Measurements from ENCODE around the gene DISC1. TPM values are rescaled to one million over a fixed set of nuclear protein-coding genes. Genes with fewer than 3 reads are reported as not detected.

Gene DISC1
- total RNA-seq, 1 experiment from 2014 or later = 1.8 TPM

DNA sequence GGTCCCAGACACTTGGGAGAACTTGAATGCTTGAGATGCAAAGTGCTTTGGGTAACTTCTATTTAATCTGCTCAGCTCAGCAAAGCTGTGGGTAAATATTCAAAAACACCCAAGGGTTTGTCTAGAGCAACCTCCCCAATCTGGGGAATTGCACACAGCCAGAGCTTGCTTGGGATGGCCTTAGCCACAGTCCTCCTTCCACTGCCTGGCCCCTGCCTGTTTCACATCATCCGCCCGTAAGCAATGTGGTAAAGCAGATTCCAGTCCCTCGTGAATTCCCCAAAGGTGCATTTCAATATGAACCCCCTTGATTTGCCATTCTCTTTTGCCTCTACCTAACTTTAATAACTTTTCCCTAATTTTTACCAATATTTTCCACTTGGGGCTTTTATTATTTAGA is 418.1 kb downstream of the DISC1 start:
- H3K9me3 ChIP-seq (ENCODE audit: low read depth, low read length, poor library complexity, severe bottlenecking) = no peaks in the 10 kb centered on the region
- H3K4me1 ChIP-seq (ENCODE audit: insufficient read depth, low read length, poor library complexity, severe bottlenecking) = no peaks in the 10 kb centered on the region
- CTCF ChIA-PET = no interaction called here
- intact Hi-C loops (cut with micrococcal nuclease; ENCODE audit: unreplicated experiment) = no loop called here
- no peaks in the 10 kb centered on the region for H3K27me3 ChIP-seq (replicated peaks; ENCODE audit: insufficient read depth, low read depth, low read length, poor library complexity)
- no peaks in the 10 kb centered on the region for H3K36me3 ChIP-seq (ENCODE audit: insufficient read depth, low read length, poor library complexity, severe bottlenecking)
- POLR2A ChIA-PET (ENCODE audit: low non-redundant PET) = no interaction called here
- TF ChIP-seq EZH2 (IDR thresholded peaks at IDR 0.05; ENCODE audit: borderline replicate concordance, low read depth, low read length, poor library complexity, severe bottlenecking) = no peak
- TF ChIP-seq, protein P1, sequence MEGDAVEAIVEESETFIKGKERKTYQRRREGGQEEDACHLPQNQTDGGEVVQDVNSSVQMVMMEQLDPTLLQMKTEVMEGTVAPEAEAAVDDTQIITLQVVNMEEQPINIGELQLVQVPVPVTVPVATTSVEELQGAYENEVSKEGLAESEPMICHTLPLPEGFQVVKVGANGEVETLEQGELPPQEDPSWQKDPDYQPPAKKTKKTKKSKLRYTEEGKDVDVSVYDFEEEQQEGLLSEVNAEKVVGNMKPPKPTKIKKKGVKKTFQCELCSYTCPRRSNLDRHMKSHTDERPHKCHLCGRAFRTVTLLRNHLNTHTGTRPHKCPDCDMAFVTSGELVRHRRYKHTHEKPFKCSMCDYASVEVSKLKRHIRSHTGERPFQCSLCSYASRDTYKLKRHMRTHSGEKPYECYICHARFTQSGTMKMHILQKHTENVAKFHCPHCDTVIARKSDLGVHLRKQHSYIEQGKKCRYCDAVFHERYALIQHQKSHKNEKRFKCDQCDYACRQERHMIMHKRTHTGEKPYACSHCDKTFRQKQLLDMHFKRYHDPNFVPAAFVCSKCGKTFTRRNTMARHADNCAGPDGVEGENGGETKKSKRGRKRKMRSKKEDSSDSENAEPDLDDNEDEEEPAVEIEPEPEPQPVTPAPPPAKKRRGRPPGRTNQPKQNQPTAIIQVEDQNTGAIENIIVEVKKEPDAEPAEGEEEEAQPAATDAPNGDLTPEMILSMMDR (conservative IDR thresholded peaks at IDR 0.05; ENCODE audit: low read depth, low read length) = no peak
- DNase-seq (ENCODE audit: low spot score) = no peak
- no peak overlapping the region for H3K27ac ChIP-seq (ENCODE audit: low read depth, low read length, poor library complexity, severe bottlenecking)
- H3K4me3 ChIP-seq (ENCODE audit: low read depth, low read length, poor library complexity, severe bottlenecking) = no peak overlapping the region
- no TSS peak for BruUV-seq (replicated peaks)

DNA sequence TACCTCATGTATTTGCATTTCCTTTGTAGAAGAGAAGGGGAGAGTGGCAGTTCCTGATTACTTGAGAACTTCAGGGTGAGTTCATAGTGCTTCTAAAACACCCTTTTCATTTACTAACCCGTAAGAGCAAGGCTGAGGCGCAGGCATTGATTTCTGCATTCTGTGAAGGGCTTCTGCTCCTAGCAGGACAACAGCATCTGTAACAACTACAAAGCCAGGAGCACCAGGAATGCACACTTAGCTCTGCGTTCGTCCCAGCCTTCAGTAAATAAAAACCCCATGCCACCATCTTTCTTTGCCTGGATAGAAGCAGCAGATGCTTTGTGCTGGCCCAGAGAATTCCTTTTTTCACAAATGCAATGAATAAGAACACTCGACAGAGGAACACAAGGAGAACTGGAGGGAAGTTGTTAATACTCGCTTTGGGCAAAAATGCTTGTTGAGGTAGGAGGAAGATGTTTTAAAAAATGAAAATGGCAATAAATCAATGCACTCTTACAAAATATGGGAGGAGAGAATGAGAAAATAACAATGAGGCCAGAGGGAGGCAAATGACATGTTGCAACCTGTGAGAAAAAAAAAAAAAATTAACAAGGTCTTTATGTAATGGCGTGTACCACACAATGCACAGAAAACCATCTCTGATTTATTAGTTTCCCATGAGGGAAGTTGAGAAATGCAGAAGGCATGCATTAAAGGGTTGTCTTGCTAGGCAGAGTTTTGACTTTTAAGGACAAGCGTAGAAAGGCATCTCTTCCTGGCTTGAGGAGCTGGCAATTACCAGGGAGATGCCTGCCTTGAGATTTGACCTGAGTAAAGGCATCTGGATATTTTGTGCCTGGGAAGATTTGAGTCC is 418.8 kb downstream of the DISC1 start:
- no peaks in the 10 kb centered on the region for H3K36me3 ChIP-seq (ENCODE audit: insufficient read depth, low read length, poor library complexity, severe bottlenecking)
- H3K9me3 ChIP-seq (ENCODE audit: low read depth, low read length, poor library complexity, severe bottlenecking) = no peaks in the 10 kb centered on the region
- BruUV-seq (replicated peaks) = no TSS peak
- no peaks in the 10 kb centered on the region for H3K4me1 ChIP-seq (ENCODE audit: insufficient read depth, low read length, poor library complexity, severe bottlenecking)
- ChIA-PET CTCF (no interaction called here), POLR2A (ENCODE audit: low non-redundant PET) (no interaction called here)
- H3K27me3 ChIP-seq (replicated peaks; ENCODE audit: insufficient read depth, low read depth, low read length, poor library complexity) = no peaks in the 10 kb centered on the region
- intact Hi-C loops (cut with micrococcal nuclease; ENCODE audit: unreplicated experiment) = no loop called here
- TF ChIP-seq EZH2 (IDR thresholded peaks at IDR 0.05; ENCODE audit: borderline replicate concordance, low read depth, low read length, poor library complexity, severe bottlenecking) = no peak
- TF ChIP-seq, protein P1 (conservative IDR thresholded peaks at IDR 0.05; ENCODE audit: low read depth, low read length) = no peak
- no peak overlapping the region for H3K27ac ChIP-seq (ENCODE audit: low read depth, low read length, poor library complexity, severe bottlenecking)
- H3K4me3 ChIP-seq (ENCODE audit: low read depth, low read length, poor library complexity, severe bottlenecking) = no peak overlapping the region
- DNase-seq (ENCODE audit: low spot score) = no peak

DNA sequence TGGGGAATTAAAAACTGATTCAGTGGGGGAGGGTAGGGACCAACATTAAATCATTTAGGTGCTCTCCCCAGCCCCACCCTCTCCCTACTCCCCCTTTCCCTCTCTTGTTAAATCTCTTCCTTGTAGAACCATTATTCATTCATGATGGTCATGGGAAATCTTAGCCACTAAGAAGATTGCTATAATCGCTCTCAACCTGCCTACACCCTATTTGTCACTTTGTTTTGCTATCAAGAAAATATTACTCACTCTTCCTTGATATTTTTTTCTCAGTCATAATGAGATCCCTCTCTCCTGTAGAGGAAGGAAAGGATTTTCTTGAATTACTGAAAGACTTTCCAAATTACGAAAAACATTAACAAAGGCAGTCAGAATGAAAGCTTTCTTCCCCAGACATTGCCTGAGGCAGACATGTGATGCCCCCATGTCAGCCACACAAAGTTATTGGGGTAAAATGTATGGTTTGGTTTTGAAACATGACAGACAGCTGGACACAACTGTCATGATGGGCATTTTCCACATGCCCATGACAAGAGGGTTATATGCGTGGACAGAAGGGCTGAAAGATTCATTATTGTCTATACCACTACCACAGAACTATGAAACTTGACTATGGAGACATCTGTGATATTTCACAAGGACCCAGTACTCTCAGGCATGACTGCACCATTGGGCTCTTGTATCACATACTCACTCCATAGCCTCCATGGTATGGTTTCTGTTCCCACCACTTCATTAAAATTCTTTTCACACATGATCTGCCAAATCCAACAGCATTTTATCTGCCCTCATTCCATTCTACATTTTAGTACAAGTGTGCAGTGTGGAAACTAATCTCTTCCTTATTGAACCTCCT is 420.1 kb downstream of the DISC1 start:
- no peaks in the 10 kb centered on the region for H3K9me3 ChIP-seq (ENCODE audit: low read depth, low read length, poor library complexity, severe bottlenecking)
- no peak overlapping the region for H3K27ac ChIP-seq (ENCODE audit: low read depth, low read length, poor library complexity, severe bottlenecking)
- ChIA-PET CTCF (no interaction called here), POLR2A (ENCODE audit: low non-redundant PET) (no interaction called here)
- H3K36me3 ChIP-seq (ENCODE audit: insufficient read depth, low read length, poor library complexity, severe bottlenecking) = no peaks in the 10 kb centered on the region
- no peak for TF ChIP-seq EZH2 (IDR thresholded peaks at IDR 0.05; ENCODE audit: borderline replicate concordance, low read depth, low read length, poor library complexity, severe bottlenecking)
- TF ChIP-seq, protein P1 (conservative IDR thresholded peaks at IDR 0.05; ENCODE audit: low read depth, low read length) = no peak
- BruUV-seq (replicated peaks) = no TSS peak
- no peak for DNase-seq (ENCODE audit: low spot score)
- intact Hi-C loops (cut with micrococcal nuclease; ENCODE audit: unreplicated experiment) = no loop called here
- no peaks in the 10 kb centered on the region for H3K27me3 ChIP-seq (replicated peaks; ENCODE audit: insufficient read depth, low read depth, low read length, poor library complexity)
- H3K4me1 ChIP-seq (ENCODE audit: insufficient read depth, low read length, poor library complexity, severe bottlenecking) = no peaks in the 10 kb centered on the region
- no peak overlapping the region for H3K4me3 ChIP-seq (ENCODE audit: low read depth, low read length, poor library complexity, severe bottlenecking)
